Left lung (tissue), 10 donors: ENCODE results near the gene NLGN4Y. TPM values are rescaled to one million over a fixed set of nuclear protein-coding genes. Genes with fewer than 3 reads are reported as not detected.

ENCODE experiments used
- ATAC-seq: fragments of 200-7000 bp; cut with Tn5 transposase; one replicate; pipeline ENCODE4 v1.9.1; 2020; ENCODE audit warnings: moderate library complexity
- DNase-seq, 4 donors: peaks; one replicate each; pipeline ENCODE4 v3.0.0-alpha.2; 2013 to 2020
- H3K27ac ChIP-seq, 2 donors: fragments of 200-600 bp; sonication (generic) in 1 of 2; one replicate each; pipeline versions ENCODE4 v1.5.0 to v1.8.0; 2020 to 2021
- H3K27me3 ChIP-seq, 2 donors: fragments of 200-600 bp; sonication (generic) in 1 of 2; one replicate each; pipeline versions ENCODE4 v1.5.0 to v1.8.0; 2020 to 2021
- H3K36me3 ChIP-seq, 2 donors: fragments of 200-600 bp; sonication (generic) in 1 of 2; one replicate each; pipeline versions ENCODE4 v1.5.0 to v1.8.0; 2020 to 2021
- H3K4me1 ChIP-seq, 2 donors: fragments of 200-600 bp; one replicate each; pipeline ENCODE4 v1.8.0; 2021
- H3K4me3 ChIP-seq, 2 donors: fragments of 200-600 bp; sonication (generic) in 1 of 2; one replicate each; pipeline versions ENCODE4 v1.5.0 to v1.8.0; 2020 to 2021; ENCODE audit warnings: mild to moderate bottlenecking in 1 of 2
- H3K9me3 ChIP-seq, 2 donors: fragments of 200-600 bp; sonication (generic) in 1 of 2; one replicate each; pipeline versions ENCODE4 v1.5.0 to v1.8.0; 2020 to 2021
- intact Hi-C, 2 donors: fragments of 100-400 bp; cut with DNase I; formaldehyde crosslinking; loops; one replicate each; pipeline versions ENCODE4 v1.11.2 to v1.14.2; 2022
- polyA plus RNA-seq, 6 donors: library from polyadenylated mRNA; unstranded; fragments of 120-200 nt; gene quantifications; one replicate each; pipeline ENCODE4 v1.2.1, GENCODE V29; 2013; ENCODE audit not compliant: insufficient read length in 6 of 6
- total RNA-seq, 2 donors: library from RNA; stranded (reverse); fragmentation: NEBNext Ultra II Directional; extraction: Animal tissue kit (Norgen Biotek cat#: 25700); gene quantifications; one replicate each; pipeline ENCODE4 v1.2.1, GENCODE V29; 2021
- TF ChIP-seq, protein P1 (sequence below), 2 donors: fragments of 200-600 bp; sonication (generic) in 1 of 2; IDR thresholded peaks; one replicate each; pipeline versions ENCODE4 v1.5.0 to v1.8.0; 2021; ENCODE audit warnings: antibody characterized with exemption in 2 of 2
- donor health status: DM: no; HTN: yes; CAD: no.
- donor health status: DM: no; HTN: no; CAD: no.

Gene NLGN4Y
- total and polyA plus RNA-seq, 8 donors: 0.09 to 22.0 (median 3.2) TPM; not detected in 1

DNA sequence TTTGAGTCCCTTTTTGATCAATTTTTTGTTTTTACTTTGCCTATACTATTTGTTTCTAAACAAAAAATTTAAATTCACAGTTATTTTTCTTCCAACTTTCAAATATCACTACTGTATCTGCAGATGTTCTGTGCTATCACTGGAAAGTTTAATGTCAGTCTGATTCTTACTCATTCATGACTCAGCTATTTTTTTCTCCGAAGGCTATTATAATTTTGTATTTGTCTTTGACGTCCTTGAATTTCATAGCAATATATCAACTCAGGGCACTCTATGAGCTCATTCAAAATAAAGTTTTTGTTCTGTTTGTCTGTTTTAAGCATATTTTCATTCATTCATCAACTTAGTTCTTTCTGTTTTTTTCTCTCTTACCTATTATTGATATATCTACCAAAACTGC, 273.7 kb downstream of the NLGN4Y start:
- DNase-seq (no peak), ATAC-seq (no peak)
- no peaks in the 10 kb centered on the region for H3K27me3 ChIP-seq
- H3K4me1 ChIP-seq: no peaks in the 10 kb centered on the region
- H3K4me3 ChIP-seq: no peak overlapping the region
- no peaks in the 10 kb centered on the region for H3K9me3 ChIP-seq
- H3K36me3 ChIP-seq: no peaks in the 10 kb centered on the region
- intact Hi-C loops: no loop called here
- TF ChIP-seq, protein P1, sequence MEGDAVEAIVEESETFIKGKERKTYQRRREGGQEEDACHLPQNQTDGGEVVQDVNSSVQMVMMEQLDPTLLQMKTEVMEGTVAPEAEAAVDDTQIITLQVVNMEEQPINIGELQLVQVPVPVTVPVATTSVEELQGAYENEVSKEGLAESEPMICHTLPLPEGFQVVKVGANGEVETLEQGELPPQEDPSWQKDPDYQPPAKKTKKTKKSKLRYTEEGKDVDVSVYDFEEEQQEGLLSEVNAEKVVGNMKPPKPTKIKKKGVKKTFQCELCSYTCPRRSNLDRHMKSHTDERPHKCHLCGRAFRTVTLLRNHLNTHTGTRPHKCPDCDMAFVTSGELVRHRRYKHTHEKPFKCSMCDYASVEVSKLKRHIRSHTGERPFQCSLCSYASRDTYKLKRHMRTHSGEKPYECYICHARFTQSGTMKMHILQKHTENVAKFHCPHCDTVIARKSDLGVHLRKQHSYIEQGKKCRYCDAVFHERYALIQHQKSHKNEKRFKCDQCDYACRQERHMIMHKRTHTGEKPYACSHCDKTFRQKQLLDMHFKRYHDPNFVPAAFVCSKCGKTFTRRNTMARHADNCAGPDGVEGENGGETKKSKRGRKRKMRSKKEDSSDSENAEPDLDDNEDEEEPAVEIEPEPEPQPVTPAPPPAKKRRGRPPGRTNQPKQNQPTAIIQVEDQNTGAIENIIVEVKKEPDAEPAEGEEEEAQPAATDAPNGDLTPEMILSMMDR (IDR thresholded peaks at IDR 0.05): no peak
- no peak overlapping the region for H3K27ac ChIP-seq

DNA sequence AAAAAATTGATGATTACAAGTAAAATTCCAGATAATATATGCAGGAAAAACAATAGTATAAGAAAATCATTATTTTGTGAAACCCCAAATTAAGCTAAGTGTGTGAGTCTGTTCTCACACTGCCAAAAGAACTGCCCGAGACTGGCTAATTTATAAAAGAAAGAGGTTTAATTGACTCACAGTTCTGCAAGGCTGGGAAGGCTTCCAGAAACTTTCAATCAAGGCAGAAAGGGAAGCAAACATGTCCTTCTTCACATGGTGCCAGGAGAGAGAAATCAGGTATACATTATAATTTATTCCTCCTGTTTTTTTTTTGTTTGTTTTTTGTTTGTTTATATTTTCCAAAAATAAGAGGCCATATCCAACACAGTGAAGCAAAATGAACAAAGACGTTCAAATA, 276.8 kb downstream of the NLGN4Y start:
- Histone ChIP-seq H3K4me1 (no peaks in the 10 kb centered on the region), H3K27me3 (no peaks in the 10 kb centered on the region), H3K4me3 (no peak overlapping the region), H3K9me3 (no peaks in the 10 kb centered on the region), H3K27ac (no peak overlapping the region), H3K36me3 (no peaks in the 10 kb centered on the region)
- ATAC-seq: no peak
- intact Hi-C loops: no loop called here
- no peak for DNase-seq
- TF ChIP-seq, protein P1 (IDR thresholded peaks at IDR 0.05): no peak

- ATAC-seq (no peak), DNase-seq (no peak)
- intact Hi-C loops: no loop called here
- Histone ChIP-seq H3K27ac (no peak overlapping the region), H3K27me3 (no peaks in the 10 kb centered on the region), H3K36me3 (no peaks in the 10 kb centered on the region), H3K9me3 (no peaks in the 10 kb centered on the region), H3K4me3 (no peak overlapping the region), H3K4me1 (no peaks in the 10 kb centered on the region)
- TF ChIP-seq, protein P1 (IDR thresholded peaks at IDR 0.05): no peak
These were observed 277.8 kb downstream of the NLGN4Y start for GRCh38 chrY:14802125-14802524.

DNA sequence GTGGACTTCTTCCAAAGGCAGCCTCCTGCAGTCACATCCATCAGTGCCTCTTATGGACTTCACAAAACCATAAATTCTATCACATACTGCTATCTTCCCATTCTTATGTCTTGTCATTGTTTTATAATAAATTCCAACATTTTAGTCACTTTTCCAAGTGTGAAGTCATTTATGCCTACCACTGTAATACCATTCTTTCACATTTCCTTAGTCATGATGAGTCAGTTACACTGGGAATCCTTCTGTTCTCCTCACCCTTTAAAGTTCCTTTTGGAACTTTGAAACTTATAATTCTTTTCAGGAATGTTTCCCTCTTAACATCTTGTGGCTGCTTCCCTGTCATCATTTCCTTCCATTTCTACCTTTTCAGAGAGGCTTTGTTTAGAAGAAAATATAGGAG, 279.7 kb downstream of the NLGN4Y start:
- DNase-seq: no peak
- Histone ChIP-seq H3K27ac (no peak overlapping the region), H3K9me3 (no peaks in the 10 kb centered on the region), H3K27me3 (no peaks in the 10 kb centered on the region), H3K4me3 (no peak overlapping the region), H3K36me3 (no peaks in the 10 kb centered on the region), H3K4me1 (no peaks in the 10 kb centered on the region)
- no peak for ATAC-seq
- TF ChIP-seq, protein P1 (IDR thresholded peaks at IDR 0.05): no peak
- intact Hi-C loops: no loop called here

- TF ChIP-seq, protein P1 (IDR thresholded peaks at IDR 0.05): no peak
- Histone ChIP-seq H3K36me3 (no peaks in the 10 kb centered on the region), H3K27ac (no peak overlapping the region), H3K4me3 (no peak overlapping the region), H3K9me3 (no peaks in the 10 kb centered on the region), H3K4me1 (no peaks in the 10 kb centered on the region), H3K27me3 (no peaks in the 10 kb centered on the region)
- DNase-seq (no peak), ATAC-seq (no peak)
- intact Hi-C loops: no loop called here
These were observed 294.1 kb downstream of the NLGN4Y start for GRCh38 chrY:14818452-14818851.
